H1 (cell line): Measurements from ENCODE around the gene ASB16. TPM values are rescaled to one million over a fixed set of nuclear protein-coding genes. Genes with fewer than 3 reads are reported as not detected.

Experiments
- CBX8 ChIP-seq: fragments of 300-800, 300-1000 bp; sonication (generic); IDR thresholded peaks from 2 replicates; pipeline ENCODE4 v1.7.1; 2016; ENCODE audit warnings: low read depth, low read length, borderline replicate concordance
- KDM1A ChIP-seq: fragments of 200-600, 300-600 bp; sonication (generic); IDR thresholded peaks from 2 replicates; pipeline ENCODE4 v1.7.1; 2016; ENCODE audit warnings: mild to moderate bottlenecking, low read length, borderline replicate concordance
- POU5F1 ChIP-seq: IDR thresholded peaks from 2 replicates; pipeline ENCODE4 v1.6.1; 2011; ENCODE audit warnings: low read depth, mild to moderate bottlenecking, low read length, moderate library complexity
- RFX5 ChIP-seq: IDR thresholded peaks from 2 replicates; pipeline ENCODE4 v1.6.1; 2011; ENCODE audit warnings: low read depth, low read length, improper control_type of control experiment, borderline replicate concordance
- polyA plus RNA-seq, 7 experiments: library from polyadenylated mRNA; depleted of rRNA in 3 of 7; stranded (reverse) in 5 of 7; unstranded in 2 of 7; fragments of >200 nt in 5 of 7; fragments of 200-250 nt in 2 of 7; gene quantifications; 1 replicate in 5 of 7; 2 replicates in 1 of 7; 4 replicates in 1 of 7; pipeline versions ENCODE4 v1.2.1 to v1.2.3, GENCODE V29; 2011 to 2013; ENCODE audit warnings: missing spikeins in 2 of 7, mixed read lengths in 2 of 7
- total RNA-seq: library from RNA; stranded (reverse); fragmentation: NEBNext Ultra II Directional; extraction: Animal tissue kit (Norgen Biotek cat#: 25700); gene quantifications from 2 replicates; pipeline ENCODE4 v1.2.1, GENCODE V29; 2021
- TF ChIP-seq, protein P1 (sequence below): fragments of 300-600 bp; sonication (generic); IDR thresholded peaks from 2 replicates; pipeline ENCODE4 v1.7.1; 2012; ENCODE audit warnings: low read length, moderate library complexity, mild to moderate bottlenecking, inconsistent platforms; ENCODE audit not compliant: insufficient replicate concordance
- TF ChIP-seq, protein P2 (sequence below): IDR thresholded peaks from 2 replicates; pipeline ENCODE4 v1.6.1; 2012; ENCODE audit warnings: low read length, inconsistent platforms

Gene ASB16
- total and polyA plus RNA-seq, 2 of the 8 experiments (the other 6 are each of a cell fraction or from before 2014, with no cell fraction given) = 0.05 TPM; not detected in 1

DNA sequence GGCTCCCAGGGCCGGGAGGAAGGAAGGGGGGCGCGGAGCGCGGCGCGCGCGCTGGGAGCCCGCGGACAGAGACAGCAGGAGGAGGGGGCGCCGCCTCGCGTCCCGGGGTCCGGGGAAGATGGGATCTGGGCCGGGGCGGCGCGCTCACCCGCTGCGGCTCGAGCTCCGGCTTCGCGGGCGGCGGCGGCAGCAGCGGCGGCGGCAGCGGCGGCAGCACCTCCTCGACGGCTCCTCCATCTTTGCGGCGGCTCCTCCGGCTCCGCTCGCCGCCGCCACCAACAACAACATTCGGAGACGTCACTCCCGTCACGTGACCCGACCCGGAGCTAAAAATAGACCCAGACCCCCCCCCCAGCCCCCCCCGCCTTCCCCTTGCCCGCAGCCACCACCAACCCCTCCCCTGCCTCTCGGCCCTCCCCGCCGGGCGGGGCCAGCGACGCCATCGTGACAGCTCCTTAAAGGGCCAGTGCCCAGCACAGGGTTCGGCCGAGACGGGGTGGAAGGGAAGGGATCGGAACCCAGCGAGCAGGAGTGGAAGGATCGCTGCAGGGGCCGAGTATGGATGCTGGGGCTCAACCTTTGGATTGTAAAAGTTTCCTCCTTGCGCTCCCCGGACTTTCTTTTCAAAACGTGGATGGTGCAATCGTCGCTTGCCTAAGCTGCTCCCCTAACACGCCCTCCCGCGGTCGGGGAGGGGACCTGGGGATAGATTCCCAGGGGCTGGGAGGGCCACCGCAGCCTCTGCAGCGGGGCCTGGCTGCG is 47.0 kb upstream of the ASB16 start, which contains the start of gene HDAC5 (continued):
- TF ChIP-seq, protein P1, sequence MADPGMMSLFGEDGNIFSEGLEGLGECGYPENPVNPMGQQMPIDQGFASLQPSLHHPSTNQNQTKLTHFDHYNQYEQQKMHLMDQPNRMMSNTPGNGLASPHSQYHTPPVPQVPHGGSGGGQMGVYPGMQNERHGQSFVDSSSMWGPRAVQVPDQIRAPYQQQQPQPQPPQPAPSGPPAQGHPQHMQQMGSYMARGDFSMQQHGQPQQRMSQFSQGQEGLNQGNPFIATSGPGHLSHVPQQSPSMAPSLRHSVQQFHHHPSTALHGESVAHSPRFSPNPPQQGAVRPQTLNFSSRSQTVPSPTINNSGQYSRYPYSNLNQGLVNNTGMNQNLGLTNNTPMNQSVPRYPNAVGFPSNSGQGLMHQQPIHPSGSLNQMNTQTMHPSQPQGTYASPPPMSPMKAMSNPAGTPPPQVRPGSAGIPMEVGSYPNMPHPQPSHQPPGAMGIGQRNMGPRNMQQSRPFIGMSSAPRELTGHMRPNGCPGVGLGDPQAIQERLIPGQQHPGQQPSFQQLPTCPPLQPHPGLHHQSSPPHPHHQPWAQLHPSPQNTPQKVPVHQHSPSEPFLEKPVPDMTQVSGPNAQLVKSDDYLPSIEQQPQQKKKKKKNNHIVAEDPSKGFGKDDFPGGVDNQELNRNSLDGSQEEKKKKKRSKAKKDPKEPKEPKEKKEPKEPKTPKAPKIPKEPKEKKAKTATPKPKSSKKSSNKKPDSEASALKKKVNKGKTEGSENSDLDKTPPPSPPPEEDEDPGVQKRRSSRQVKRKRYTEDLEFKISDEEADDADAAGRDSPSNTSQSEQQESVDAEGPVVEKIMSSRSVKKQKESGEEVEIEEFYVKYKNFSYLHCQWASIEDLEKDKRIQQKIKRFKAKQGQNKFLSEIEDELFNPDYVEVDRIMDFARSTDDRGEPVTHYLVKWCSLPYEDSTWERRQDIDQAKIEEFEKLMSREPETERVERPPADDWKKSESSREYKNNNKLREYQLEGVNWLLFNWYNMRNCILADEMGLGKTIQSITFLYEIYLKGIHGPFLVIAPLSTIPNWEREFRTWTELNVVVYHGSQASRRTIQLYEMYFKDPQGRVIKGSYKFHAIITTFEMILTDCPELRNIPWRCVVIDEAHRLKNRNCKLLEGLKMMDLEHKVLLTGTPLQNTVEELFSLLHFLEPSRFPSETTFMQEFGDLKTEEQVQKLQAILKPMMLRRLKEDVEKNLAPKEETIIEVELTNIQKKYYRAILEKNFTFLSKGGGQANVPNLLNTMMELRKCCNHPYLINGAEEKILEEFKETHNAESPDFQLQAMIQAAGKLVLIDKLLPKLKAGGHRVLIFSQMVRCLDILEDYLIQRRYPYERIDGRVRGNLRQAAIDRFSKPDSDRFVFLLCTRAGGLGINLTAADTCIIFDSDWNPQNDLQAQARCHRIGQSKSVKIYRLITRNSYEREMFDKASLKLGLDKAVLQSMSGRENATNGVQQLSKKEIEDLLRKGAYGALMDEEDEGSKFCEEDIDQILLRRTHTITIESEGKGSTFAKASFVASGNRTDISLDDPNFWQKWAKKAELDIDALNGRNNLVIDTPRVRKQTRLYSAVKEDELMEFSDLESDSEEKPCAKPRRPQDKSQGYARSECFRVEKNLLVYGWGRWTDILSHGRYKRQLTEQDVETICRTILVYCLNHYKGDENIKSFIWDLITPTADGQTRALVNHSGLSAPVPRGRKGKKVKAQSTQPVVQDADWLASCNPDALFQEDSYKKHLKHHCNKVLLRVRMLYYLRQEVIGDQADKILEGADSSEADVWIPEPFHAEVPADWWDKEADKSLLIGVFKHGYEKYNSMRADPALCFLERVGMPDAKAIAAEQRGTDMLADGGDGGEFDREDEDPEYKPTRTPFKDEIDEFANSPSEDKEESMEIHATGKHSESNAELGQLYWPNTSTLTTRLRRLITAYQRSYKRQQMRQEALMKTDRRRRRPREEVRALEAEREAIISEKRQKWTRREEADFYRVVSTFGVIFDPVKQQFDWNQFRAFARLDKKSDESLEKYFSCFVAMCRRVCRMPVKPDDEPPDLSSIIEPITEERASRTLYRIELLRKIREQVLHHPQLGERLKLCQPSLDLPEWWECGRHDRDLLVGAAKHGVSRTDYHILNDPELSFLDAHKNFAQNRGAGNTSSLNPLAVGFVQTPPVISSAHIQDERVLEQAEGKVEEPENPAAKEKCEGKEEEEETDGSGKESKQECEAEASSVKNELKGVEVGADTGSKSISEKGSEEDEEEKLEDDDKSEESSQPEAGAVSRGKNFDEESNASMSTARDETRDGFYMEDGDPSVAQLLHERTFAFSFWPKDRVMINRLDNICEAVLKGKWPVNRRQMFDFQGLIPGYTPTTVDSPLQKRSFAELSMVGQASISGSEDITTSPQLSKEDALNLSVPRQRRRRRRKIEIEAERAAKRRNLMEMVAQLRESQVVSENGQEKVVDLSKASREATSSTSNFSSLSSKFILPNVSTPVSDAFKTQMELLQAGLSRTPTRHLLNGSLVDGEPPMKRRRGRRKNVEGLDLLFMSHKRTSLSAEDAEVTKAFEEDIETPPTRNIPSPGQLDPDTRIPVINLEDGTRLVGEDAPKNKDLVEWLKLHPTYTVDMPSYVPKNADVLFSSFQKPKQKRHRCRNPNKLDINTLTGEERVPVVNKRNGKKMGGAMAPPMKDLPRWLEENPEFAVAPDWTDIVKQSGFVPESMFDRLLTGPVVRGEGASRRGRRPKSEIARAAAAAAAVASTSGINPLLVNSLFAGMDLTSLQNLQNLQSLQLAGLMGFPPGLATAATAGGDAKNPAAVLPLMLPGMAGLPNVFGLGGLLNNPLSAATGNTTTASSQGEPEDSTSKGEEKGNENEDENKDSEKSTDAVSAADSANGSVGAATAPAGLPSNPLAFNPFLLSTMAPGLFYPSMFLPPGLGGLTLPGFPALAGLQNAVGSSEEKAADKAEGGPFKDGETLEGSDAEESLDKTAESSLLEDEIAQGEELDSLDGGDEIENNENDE = no peak
- no peak for TF ChIP-seq POU5F1
- TF ChIP-seq, protein P2, sequence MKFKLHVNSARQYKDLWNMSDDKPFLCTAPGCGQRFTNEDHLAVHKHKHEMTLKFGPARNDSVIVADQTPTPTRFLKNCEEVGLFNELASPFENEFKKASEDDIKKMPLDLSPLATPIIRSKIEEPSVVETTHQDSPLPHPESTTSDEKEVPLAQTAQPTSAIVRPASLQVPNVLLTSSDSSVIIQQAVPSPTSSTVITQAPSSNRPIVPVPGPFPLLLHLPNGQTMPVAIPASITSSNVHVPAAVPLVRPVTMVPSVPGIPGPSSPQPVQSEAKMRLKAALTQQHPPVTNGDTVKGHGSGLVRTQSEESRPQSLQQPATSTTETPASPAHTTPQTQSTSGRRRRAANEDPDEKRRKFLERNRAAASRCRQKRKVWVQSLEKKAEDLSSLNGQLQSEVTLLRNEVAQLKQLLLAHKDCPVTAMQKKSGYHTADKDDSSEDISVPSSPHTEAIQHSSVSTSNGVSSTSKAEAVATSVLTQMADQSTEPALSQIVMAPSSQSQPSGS = no peak
- 0 out of 2 replicates have a peak, but pooled peaks have one; percentile 58 for TF ChIP-seq KDM1A
- TF ChIP-seq CBX8 = no peak
- TF ChIP-seq RFX5 = no peak
